GM19351 (cell line): ENCODE results near the gene HIC1.

Source experiments
- ATAC-seq: cut with Tn5 transposase; IDR thresholded peaks from one replicate; pipeline ENCODE4 v1.9.1; 2021; ENCODE audit warnings: mild to moderate bottlenecking, moderate library complexity; ENCODE audit not compliant: unreplicated experiment

HIC1 gene

DNA sequence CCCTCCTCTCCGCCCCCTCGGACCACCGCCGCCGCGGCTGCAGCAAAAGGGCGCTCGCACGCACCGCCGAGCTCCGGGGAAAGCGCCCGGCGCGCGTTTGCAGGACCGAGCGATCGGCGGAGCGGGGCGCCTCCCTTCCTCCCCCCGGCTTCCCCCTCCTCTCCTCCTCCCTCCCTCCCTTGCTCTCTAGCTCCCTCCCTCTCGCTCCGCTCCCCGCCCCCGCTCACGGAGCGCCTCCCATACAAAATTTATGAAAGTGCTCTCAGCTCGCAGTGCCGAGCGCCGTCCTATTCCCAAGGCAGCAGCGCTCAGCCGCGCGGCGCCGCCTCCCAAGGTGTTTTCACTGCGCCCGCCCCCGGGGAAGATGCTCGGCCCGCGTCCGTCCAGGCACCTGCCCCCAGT is 29.7 kb upstream of the HIC1 start, which contains the start of gene RTN4RL1:
TSS of gene RTN4RL1 (minus strand) at position 115 of the 402 bp plus-strand sequence. CDS start 469 bp downstream, outside the sequence.
- no peak for ATAC-seq

DNA sequence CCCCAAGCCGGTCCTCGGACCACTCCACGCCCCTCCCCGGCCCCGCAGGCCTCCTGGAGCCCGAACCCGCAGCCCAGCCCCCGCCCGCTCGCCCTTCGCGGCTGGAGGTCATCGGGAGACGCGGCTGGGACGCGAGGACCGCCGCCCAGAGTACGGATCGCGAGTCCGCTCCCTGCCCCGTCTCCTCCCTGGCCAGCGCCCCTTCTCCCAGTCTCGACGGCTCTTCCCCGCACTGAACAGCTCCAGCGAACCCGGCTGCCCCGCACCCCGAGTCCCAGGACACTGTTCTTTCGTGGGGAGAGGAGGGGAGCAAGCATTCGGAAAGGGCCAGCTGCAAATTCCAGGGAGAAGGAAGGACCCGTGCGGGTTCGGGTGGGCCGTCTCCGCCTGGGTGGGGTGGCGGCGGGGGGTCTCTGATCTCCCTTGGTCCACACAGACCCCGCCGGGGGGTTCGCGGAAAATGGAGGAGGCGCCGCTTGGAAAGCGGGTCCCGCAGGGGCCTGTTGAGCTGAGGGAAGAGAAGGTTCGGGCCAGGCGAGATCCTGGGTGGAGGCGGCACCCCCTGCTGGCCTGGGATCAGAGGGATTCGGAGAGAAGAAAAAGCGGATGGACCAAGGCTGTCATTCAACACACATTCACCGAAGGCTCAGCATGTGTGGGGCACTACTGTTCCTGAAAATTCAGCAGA is 29.1 kb upstream of the HIC1 start:
- no peak for ATAC-seq

DNA sequence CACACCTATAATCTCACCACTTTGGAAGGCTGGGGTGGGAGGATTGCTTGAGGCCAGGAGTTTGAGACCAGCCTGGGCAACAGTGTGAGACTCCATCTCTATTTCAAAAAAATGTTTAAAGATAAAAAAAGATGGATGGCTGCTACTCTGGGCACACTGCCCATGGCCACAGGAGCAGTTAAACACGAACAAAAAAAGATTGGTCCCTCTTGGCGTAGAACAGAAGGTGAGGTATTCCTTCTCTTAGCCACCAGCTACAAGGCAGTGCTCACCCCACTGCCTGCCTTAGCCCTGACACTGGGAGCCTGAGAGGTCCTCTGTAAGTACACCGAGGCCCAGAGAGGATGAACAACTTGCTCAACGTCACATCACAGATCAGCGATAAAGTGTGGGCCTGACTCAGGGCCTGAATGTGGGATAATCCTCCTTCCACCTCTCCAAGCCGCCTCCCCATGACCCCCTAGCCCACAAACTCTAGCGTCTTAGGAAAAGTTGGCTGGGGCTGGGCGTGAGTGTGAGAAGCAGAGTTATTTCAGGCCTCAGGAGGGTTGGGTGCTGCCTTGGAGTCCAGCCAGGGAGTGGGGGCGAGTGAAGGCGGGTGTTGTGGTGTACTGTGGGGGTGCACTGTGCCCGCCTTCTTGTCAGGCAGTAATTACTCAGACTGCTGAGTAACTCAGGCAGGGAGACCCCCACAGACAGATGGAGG is 27.2 kb upstream of the HIC1 start:
- ATAC-seq: no peak

DNA sequence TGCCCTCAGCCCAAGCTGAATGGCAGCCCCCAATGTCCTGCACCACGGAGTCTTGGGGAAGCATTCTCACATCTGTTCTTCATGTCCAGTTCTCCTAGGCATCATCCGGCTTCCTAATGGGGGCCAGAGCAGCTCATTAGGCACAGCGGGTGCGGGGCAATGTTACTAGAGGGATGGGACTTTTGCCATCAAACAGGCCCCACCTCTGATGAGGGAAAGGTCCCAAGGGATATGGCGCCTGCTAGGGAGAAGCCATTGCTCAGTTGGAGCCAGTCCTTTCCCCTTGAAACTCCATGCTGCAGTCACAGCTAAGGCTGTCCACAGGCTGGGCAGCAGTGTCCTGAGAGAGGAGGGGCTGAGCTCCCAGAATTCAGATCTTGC is 26.7 kb upstream of the HIC1 start:
- no peak for ATAC-seq

DNA sequence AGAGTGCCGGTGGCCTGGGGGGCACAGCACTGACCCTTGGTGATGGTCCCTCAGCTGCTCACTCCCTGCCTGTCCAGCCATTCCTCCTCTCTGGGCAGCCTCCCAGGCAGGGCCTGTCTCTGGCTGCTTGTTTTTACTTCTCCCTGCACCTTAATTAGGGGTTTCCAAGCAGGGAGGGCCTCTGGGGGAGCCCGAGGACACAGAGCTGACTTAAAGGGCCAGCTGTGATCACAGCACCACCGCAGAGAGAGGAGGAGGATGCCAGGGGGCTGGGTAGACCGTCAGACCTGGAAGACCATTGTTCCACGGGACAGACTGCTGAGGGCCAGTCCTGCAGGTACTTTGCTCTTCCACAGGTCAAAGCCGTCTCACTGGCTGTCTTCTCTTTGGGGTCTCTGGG is 26.2 kb upstream of the HIC1 start:
- ATAC-seq: no peak

DNA sequence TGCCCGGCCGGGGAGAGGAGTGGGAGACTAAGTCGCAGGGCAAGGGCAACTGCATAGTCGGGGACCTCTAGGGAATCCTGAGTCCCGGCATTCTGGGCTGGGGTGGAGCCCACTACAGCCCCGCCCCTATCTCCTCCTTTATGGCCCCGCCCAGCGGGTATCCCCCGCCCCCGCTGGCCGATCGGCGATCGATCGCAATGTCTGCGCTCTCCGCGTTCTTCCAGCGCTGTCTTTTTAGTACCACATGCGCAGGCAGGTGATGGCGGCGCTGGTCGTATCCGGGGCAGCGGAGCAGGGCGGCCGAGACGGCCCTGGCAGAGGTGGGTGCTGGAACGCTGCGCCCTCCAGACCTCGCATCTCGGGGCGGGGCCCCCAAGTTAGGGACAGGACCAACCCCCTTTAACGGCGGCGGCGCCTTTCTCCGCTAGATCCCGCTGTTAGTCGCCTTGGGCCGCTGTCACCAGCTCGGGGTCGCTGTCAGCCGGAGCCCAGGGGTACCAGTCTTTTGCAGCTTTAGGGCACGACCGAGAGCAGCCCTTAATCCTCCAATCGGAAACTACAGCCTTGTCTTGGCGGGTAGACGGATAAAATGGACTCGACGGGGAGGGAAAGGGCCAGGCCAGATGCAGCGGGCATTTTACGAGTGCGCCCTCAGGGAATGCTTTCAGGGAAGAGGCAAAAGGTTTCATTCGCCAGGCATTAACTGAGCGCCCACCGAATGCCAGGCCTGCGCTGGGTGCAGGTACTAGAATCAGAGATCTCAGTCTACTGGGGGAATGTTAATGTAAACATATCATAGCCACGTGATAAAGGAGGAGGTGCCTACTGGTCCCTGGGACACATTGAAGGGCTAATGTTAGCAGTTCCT is 24.8 kb upstream of the HIC1 start, which contains the start of gene DPH1:
TSS of gene DPH1 (plus strand) at position 243 of the 868 bp plus-strand sequence. CDS start at position 260, 17 bp downstream.
- ATAC-seq: peak; percentile 83

DNA sequence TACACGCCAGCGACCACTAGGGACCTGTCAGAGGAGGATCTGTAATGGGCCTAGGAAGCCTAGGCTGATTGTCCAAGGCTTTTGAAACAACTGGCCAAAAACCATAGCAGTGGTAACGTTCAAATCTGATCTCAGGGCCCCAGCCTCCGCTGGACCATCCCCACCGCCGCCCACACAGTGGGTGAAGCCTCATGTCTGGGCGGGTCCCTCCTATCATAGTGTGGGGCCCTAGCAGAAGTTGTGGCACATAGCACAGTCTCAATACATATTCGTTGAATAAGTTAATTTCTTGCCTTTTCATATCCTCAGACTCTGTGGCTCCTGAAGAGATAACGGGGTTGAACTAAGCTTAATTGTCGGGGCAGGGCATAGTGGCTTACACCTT is 24.1 kb upstream of the HIC1 start:
- peak; percentile 25 for ATAC-seq

DNA sequence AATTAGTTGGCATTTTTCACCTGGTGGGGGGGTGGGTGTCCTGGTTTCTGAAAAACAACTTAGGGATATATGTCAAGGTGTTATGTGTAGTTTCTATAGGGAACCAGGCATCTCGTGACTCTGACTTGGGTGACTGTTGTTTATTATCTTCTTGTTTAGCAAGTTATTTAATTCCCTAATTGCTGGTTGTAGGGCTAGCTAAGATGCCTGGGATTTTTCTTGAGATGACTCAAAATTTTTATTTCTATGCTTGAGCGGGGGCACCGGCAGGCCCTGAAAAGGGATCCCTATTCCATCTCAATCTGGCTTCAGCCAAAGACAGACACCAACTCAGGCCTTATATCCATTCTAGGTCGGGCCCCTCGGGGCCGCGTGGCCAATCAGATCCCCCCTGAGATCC is 21.8 kb upstream of the HIC1 start:
- ATAC-seq: no peak

DNA sequence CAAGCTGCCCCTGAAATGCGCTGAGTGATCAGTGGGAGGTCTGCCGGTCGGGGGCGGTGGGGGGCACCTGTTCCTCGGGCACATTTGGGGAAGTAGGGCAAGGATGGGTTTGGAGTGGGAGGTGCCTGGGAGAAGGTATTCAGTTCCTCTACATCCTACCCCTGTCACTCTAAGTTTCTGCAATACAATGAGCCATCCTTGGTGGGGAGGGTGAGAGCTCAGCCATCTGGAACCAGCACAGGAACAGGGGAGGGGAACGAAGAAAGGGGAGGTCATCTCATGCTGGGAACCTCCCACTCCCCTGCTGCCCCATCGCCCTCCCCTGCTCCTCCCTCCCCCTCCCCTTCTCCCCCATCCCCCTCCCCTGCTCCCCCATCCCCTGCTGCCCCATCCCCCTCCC is 20.7 kb upstream of the HIC1 start:
- no peak for ATAC-seq

DNA sequence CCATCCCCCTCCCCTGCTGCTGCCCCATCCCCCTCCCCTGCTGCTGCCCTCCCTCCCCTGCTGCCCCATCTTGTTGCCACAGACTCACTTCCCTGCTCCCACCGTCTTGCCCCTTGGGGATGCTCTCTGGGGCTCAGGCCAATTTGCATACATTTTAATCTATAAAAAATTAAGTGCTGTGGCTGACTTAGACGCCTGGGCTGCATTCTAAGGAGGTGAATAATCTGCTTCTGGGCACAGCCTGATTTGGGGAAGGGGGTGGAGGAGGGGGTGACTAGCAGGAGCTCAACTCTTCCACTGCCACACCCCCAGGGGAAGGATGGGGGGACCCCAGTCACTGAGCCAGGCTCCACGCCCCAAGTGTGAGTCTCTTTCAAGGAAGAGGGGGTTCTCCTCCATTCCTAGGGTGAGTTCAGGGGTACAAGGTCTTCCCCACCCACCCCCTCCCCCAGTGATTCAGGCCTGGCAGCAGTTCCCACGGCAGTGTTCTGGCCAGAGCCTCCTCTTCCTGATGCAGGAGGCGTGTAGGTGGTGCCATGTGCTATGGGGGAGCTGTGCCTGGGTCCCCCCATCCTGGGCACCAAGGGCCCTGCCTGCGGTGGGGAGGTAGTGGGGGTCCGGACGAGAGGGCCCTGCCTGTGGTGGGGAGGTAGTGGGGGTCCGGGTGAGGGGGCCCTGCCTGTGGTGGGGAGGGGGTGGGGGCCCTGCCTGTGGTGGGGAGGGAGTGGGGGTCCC is 19.9 kb upstream of the HIC1 start:
- no peak for ATAC-seq

DNA sequence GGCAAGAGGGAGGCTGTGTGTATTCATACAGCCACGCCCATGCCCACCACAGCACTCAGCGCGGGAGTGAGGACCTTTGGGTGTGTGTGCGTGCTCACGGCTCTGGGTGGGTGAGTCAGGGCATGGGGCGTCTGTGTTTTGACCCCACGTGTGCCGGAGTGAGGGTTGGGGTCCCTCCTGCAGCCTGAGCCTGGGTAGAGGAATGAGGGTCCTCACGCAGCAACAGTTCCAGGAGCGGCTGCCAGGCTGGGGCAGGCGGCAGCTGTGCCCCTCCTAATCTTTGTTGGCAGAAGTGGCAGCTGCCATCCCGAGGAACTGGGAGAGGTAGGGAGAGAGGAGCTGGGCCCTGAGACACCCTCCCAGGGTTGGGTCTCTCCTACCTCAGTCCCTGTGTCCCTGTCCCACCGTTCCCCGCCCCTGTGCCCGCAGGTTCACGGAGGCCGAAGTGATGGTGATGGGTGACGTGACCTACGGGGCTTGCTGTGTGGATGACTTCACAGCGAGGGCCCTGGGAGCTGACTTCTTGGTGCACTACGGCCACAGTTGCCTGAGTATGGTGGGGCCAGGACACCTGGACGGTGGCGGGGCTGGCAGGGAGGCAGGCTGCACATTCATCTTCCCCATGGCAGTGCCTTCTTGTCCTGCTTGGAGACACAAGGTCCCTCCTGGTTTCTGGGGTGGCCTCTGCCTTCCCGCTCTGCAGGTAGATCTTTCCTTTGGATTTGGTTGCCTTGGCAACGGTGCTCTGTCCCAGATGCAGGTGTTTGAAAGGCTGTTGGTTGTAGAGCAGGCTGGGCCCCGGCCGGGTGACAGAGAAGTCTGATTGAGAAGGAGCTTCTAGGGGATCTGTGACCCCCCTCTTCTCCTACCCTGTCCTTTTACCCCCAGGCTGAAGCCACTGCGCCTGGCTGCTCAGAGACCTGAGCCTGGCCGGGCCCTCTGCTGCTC is 19.1 kb upstream of the HIC1 start:
- ATAC-seq: no peak

DNA sequence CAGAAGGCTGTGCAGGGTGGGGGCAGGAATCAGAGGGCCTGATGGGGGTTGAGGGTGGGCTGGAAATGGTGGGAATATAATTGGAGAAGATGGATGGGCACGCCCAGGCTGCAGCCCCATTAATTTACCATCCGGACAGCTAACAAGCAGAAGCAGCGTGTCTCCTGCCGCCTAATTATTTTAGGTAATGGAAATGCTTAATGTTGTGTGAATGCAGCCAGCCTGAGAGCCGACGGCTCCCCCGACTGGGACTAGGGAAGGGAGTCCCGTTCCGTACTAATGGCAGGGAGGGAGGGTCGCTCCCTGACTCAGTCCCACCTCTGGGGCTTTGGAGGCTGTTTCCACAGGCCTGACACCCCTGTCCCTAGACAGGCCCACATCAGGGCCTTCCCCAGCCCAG is 17.7 kb upstream of the HIC1 start:
- no peak for ATAC-seq

DNA sequence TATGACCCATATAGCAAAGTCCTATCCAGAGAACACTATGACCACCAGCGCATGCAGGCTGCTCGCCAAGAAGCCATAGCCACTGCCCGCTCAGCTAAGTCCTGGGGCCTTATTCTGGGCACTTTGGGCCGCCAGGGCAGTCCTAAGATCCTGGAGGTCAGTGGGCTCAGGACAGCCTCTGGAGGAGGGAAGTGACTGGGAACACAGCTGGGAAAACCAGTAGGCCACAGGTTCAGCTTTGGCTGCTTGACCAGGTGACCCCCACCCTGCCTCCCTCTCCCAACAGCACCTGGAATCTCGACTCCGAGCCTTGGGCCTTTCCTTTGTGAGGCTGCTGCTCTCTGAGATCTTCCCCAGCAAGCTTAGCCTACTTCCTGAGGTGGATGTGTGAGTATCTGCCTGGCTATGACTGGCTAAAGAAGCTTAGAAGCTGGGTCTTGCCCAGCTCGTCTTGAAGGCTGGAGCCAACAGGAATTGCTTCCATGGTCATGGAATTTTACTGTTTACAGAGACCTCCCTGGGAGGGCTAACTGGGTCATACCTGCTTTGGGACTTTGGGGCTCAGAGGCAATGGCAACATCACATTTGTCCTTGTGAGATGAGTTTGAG is 14.6 kb upstream of the HIC1 start:
- ATAC-seq: no peak

DNA sequence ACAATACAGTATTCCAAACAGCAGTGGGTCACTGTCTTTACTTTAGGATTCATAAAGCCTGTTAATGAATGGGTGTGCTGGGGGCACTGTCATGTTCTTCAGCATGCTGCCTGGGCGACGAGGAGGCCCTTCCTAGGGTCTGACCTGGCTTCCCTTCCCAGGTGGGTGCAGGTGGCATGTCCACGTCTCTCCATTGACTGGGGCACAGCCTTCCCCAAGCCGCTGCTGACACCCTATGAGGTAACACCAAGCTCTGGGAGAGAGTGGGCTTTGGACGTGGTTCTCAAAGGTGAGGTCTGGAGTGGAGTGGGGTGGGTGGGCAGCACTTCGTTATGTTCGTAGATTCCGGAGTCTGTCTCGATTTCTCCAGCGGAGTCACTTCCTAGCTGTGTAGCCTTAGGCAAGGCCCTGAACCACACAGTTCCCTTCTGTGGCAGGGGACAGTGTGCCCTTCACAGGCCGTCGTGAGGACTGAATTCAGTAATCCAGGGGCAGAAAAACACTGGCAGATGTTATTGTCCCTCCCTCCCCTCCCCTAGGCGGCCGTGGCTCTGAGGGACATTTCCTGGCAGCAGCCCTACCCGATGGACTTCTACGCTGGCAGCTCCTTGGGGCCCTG is 13.9 kb upstream of the HIC1 start:
- ATAC-seq: no peak

DNA sequence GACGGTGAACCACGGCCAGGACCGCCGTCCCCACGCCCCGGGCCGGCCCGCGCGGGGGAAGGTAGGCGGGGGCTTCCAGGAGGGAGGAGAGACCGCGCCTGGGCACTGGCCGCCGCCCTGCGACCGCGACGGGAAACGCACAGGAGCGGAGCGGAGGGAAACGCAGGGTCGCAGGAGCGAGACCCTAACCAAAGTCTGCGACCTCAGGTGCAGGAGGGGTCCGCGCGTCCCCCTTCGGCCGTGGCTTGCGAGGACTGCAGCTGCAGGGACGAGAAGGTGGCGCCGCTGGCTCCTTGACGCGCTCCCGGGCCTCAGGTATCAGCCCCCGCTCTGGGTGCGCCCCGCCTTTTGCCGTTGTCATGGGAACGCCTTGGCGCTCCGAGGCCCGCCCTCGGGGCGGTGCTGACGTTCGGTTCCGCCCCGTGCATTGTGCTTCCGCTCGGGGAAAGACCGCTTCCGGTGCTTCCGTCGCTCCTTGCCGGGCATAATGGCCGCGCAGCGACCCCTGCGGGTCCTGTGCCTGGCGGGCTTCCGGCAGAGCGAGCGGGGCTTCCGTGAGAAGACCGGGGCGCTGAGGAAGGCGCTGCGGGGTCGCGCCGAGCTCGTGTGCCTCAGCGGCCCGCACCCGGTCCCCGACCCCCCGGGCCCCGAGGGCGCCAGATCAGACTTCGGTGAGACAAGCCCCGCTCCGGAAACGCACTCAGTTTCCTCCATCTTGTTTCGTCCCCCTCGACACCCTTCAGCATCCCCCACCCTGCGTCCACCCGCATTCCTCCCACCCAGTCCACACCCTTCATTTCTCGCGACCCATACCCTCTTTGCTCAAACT is 13.1 kb upstream of the HIC1 start, which contains the start of gene OVCA2:
TSS of gene OVCA2 (plus strand) at position 462 of the 829 bp plus-strand sequence. CDS start at position 488, 26 bp downstream.
- peak; percentile 92 for ATAC-seq

DNA sequence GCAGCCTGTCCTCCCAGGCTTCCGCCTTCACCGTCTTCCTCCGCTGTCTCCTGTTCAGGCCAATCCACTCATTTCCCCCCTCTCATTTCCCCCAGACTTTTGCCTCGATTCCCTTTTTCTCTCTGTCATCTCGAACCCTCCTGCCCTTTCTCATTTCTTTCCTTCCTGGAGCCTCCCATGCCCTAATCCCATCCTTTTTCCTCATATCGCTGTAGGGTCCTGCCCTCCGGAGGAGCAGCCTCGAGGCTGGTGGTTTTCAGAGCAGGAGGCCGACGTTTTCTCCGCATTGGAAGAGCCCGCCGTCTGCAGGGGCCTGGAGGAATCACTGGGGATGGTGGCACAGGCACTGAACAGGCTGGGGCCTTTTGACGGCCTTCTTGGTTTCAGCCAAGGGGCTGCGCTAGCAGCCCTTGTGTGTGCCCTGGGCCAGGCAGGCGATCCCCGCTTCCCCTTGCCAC is 12.5 kb upstream of the HIC1 start:
- ATAC-seq: no peak

DNA sequence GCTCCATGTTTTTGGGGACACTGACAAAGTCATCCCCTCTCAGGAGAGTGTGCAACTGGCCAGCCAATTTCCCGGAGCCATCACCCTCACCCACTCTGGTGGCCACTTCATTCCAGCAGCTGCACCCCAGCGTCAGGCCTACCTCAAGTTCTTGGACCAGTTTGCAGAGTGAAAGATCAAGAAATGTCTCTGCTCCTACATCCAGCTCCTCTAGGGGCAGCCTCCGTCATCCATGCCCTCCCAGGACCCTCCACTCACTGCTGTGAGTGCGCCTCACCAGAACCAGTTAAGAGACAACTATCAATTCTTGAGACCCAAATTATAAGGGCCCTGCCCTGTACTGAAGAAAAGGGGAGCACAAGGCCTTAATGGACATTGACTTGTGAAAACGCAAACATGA is 12.0 kb upstream of the HIC1 start:
- no peak for ATAC-seq

DNA sequence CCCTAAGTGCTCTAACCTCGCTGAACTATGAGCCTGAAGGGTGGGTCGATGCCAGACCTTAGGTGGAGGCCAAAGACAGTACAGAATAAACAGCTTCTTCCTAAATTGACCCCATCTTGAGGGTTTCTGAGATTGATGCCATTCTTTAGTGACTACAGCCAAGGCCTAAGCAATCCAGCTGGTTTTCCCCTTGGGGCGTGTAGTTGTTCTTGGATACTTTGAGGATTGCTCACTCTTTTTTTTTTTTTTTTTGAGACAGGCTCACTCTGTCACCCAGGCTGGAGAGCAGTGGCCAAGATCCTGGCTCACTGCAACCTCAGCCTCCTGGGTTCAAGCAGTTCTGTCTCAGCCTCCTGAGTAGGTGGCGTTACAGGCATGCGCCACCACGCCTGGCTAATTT is 11.1 kb upstream of the HIC1 start:
- no peak for ATAC-seq
